Hepatocyte (in vitro differentiated cells): Measurements from ENCODE around the gene SPON1. TPM values are rescaled to one million over a fixed set of nuclear protein-coding genes. Genes with fewer than 3 reads are reported as not detected.

ENCODE experiments used
- DNase-seq: peaks from one replicate; pipeline ENCODE4 v3.0.0-alpha.2; 2016; ENCODE audit warnings: low spot score
- H2AFZ ChIP-seq: fragments of 200-600 bp; sonication (generic); 2 replicates; pipeline ENCODE4 v1.6.0; 2016; ENCODE audit warnings: antibody characterized with exemption, mild to moderate bottlenecking
- H3K27ac ChIP-seq: fragments of 200-600 bp; sonication (generic); 2 replicates; pipeline ENCODE4 v1.5.1; 2016; ENCODE audit warnings: mild to moderate bottlenecking
- H3K27me3 ChIP-seq: fragments of 200-600 bp; sonication (generic); 2 replicates; pipeline ENCODE4 v1.6.1; 2016
- H3K36me3 ChIP-seq: fragments of 200-600 bp; sonication (generic); replicated peaks from 2 replicates; pipeline ENCODE4 v1.5.1; 2016; ENCODE audit warnings: low read depth; ENCODE audit not compliant: insufficient read depth
- H3K4me1 ChIP-seq: fragments of 200-600 bp; sonication (generic); 2 replicates; pipeline ENCODE4 v1.5.1; 2016; ENCODE audit warnings: mild to moderate bottlenecking, moderate library complexity; ENCODE audit not compliant: insufficient read depth
- H3K4me2 ChIP-seq: fragments of 200-600 bp; sonication (generic); 2 replicates; pipeline ENCODE4 v1.6.0; 2016
- H3K4me3 ChIP-seq: fragments of 200-600 bp; sonication (generic); 2 replicates; pipeline ENCODE4 v1.5.1; 2016; ENCODE audit warnings: mild to moderate bottlenecking
- H3K79me2 ChIP-seq: fragments of 200-600 bp; sonication (generic); 2 replicates; pipeline ENCODE4 v1.6.0; 2017; ENCODE audit warnings: mild to moderate bottlenecking
- H3K9me2 ChIP-seq: fragments of 200-600 bp; sonication (generic); replicated peaks from 2 replicates; pipeline ENCODE4 v1.6.0; 2017; ENCODE audit warnings: mild to moderate bottlenecking; ENCODE audit not compliant: insufficient read depth
- H3K9me3 ChIP-seq: fragments of 200-600 bp; sonication (generic); 2 replicates; pipeline ENCODE4 v1.5.1; 2016; ENCODE audit warnings: low read depth, mild to moderate bottlenecking
- H4K20me1 ChIP-seq: fragments of 200-600 bp; sonication (generic); 2 replicates; pipeline ENCODE4 v1.6.0; 2016; ENCODE audit warnings: mild to moderate bottlenecking; ENCODE audit not compliant: insufficient read depth, poor library complexity, severe bottlenecking
- EZH2 ChIP-seq: fragments of 200-600 bp; sonication (generic); IDR thresholded peaks from 2 replicates; pipeline ENCODE4 v1.6.1; 2016; ENCODE audit warnings: antibody characterized with exemption, mild to moderate bottlenecking, borderline replicate concordance
- EZH2phosphoT487 ChIP-seq: fragments of 200-600 bp; sonication (generic); IDR thresholded peaks from one replicate; pipeline ENCODE4 v1.6.1; 2018; ENCODE audit warnings: antibody characterized with exemption, mild to moderate bottlenecking, low read depth, moderate library complexity; ENCODE audit not compliant: unreplicated experiment, severe bottlenecking
- WGBS: methylation state at CpG from one replicate; pipeline ENCODE4 v1.1.6; 2016; ENCODE audit warnings: low lambda C conversion rate; ENCODE audit errors: missing lambda C conversion rate; 5-methylcytosine and 5-hydroxymethylcytosine counted together
- polyA plus RNA-seq: library from polyadenylated mRNA; unstranded; fragments of >200 nt; fragmentation: Nextera tagmentation; extraction: Ambion mirVana; gene quantifications from 2 replicates; pipeline ENCODE4 v1.2.1, GENCODE V29; 2016
- total RNA-seq: library from RNA; depleted of rRNA; stranded (reverse); fragments of >200 nt; gene quantifications from 2 replicates; pipeline ENCODE4 v1.2.3, GENCODE V29; 2014
- TF ChIP-seq, protein P1 (sequence below): fragments of 200-600 bp; sonication (generic); IDR thresholded peaks from 2 replicates; pipeline ENCODE4 v1.5.1; 2016; ENCODE audit warnings: antibody characterized with exemption, mild to moderate bottlenecking; ENCODE audit not compliant: poor library complexity

Gene SPON1
- total and polyA plus RNA-seq, 2 experiments from 2014 or later = 47.8 to 73.1 TPM

DNA sequence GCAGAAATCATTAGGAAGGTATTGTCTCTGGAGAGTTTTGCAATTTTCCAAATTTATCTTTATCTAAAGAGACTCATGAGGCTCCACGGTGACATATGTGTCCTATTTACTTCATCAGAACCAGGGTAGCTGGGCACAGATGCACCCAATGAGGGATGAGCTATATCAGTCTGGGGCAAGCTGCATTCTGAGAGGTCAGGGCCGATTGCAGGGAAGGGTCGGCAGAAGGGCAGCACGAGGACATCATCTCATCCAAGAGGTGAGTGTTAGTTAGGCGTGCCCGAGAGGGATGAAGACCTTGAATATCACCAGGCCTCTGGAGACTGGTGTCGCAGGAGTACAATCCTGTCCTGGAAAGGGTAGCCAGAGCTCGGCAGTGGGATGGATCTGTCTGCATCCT lies 41.0 kb upstream of the SPON1 start:
- Histone ChIP-seq H3K79me2 (no peaks in the 10 kb centered on the region), H3K36me3 (no peaks in the 10 kb centered on the region), H3K4me3 (no peak overlapping the region), H4K20me1 (no peaks in the 10 kb centered on the region), H3K9me2 (no peaks in the 10 kb centered on the region), H3K4me1 (peaks cover 7% of the 10 kb centered on the region), H3K9me3 (no peaks in the 10 kb centered on the region), H2AFZ (no peak overlapping the region), H3K27me3 (no peaks in the 10 kb centered on the region), H3K27ac (no peak overlapping the region), H3K4me2 (no peak overlapping the region)
- no peak for DNase-seq
- TF ChIP-seq EZH2 (no peak), EZH2phosphoT487 (no peak)
- TF ChIP-seq, protein P1, sequence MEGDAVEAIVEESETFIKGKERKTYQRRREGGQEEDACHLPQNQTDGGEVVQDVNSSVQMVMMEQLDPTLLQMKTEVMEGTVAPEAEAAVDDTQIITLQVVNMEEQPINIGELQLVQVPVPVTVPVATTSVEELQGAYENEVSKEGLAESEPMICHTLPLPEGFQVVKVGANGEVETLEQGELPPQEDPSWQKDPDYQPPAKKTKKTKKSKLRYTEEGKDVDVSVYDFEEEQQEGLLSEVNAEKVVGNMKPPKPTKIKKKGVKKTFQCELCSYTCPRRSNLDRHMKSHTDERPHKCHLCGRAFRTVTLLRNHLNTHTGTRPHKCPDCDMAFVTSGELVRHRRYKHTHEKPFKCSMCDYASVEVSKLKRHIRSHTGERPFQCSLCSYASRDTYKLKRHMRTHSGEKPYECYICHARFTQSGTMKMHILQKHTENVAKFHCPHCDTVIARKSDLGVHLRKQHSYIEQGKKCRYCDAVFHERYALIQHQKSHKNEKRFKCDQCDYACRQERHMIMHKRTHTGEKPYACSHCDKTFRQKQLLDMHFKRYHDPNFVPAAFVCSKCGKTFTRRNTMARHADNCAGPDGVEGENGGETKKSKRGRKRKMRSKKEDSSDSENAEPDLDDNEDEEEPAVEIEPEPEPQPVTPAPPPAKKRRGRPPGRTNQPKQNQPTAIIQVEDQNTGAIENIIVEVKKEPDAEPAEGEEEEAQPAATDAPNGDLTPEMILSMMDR = no peak
- WGBS = 87% methylated on average over 8 of the region's 8 CpGs

DNA sequence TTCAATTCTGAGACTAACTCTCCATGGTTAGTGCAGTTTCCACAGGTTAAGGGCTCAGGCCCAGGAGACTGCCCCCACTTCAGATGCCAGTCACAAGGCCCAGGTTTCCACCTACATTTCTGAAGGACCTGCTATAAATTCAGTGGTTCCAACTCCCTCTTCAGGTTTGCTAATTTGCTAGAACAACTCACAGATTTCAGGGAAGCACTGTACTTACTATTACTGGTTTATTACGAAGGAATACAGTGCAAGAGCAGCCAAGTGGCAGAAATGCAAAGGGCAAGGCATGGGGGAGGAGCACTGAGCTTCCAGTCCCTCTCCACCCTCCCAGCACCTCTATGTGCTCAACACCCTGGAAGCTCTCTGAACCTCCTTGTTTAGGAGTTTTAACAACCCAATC lies 39.3 kb upstream of the SPON1 start:
- Histone ChIP-seq H3K9me3 (no peaks in the 10 kb centered on the region), H3K27me3 (no peaks in the 10 kb centered on the region), H3K27ac (no peak overlapping the region), H3K4me1 (no peaks in the 10 kb centered on the region), H3K79me2 (no peaks in the 10 kb centered on the region), H3K4me2 (no peak overlapping the region), H2AFZ (no peak overlapping the region), H3K4me3 (no peak overlapping the region), H4K20me1 (no peaks in the 10 kb centered on the region), H3K9me2 (no peaks in the 10 kb centered on the region), H3K36me3 (no peaks in the 10 kb centered on the region)
- no peak for DNase-seq
- WGBS = 83% methylated on average over 1 of the region's 1 CpG
- TF ChIP-seq EZH2phosphoT487 (no peak), EZH2 (no peak)
- TF ChIP-seq, protein P1 = no peak

DNA sequence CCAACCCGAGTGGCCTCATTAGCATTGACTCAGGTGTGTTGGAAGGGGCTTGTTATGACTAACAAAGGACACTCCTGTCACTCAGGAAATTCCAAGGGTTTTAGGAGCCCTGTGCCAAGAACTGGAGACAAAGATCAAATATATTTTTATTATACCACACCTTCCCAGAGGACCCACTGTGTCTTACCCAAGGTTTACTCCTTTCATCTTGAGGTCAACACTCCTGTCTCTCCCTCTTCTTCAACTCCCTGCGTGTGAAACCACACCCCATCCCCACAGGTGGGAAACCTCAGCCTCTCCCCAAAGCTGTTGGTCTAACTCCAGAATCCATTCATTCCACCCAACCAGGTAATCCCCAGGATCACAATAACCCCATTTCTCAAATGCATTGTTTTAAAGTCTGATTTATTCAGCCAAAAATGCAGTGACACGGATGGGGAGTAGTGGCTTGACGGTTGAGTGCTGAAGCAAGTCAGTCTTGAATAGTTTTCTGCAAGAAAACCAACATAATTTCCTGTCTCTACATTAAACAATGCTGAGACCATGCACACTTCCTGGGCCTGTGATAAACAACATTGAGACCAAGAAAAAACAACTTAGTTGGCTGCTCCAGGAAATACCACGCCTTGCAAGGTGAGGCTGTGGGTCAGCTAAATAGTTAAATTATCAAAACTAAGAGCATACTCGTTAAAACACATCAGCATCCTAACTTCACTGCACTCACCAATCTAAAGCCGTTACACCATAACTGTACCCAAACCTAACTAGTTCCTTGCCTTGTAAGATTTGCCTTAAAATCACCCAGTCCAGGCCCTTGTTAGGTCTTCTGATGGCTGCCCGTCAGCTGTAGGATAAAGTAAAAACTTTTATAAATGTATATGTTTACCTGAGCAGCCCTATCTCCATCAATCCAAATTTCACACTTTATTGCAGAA lies 38.5 kb upstream of the SPON1 start:
- 80% methylated on average over 8 of the region's 8 CpGs for WGBS
- Histone ChIP-seq H3K79me2 (no peaks in the 10 kb centered on the region), H3K4me1 (peaks cover 6% of the 10 kb centered on the region), H3K9me3 (no peaks in the 10 kb centered on the region), H2AFZ (no peak overlapping the region), H3K4me3 (no peak overlapping the region), H3K27ac (no peak overlapping the region), H4K20me1 (no peaks in the 10 kb centered on the region), H3K36me3 (no peaks in the 10 kb centered on the region), H3K27me3 (no peaks in the 10 kb centered on the region), H3K4me2 (no peak overlapping the region), H3K9me2 (no peaks in the 10 kb centered on the region)
- TF ChIP-seq EZH2phosphoT487 = no peak
- no peak for TF ChIP-seq EZH2
- TF ChIP-seq, protein P1 = no peak
- no peak for DNase-seq
